Embryonic facial prominence (tissue), 1 donor: Measurements from ENCODE around the gene GALNT17.
"Not testable (repeated sequence)": the region's sequence is repeated elsewhere in the genome, so short reads cannot be mapped to it uniquely, and the experiment has no call there.

Source experiments
- DNase-seq: peaks from one replicate; pipeline ENCODE4 v3.0.0-alpha.2; 2016; ENCODE audit errors: extremely low spot score

GALNT17 gene

GRCh38 chr7:71737931-71738540, 606.1 kb downstream of the GALNT17 start:
- DNase-seq, result not testable (repeated sequence)

DNA sequence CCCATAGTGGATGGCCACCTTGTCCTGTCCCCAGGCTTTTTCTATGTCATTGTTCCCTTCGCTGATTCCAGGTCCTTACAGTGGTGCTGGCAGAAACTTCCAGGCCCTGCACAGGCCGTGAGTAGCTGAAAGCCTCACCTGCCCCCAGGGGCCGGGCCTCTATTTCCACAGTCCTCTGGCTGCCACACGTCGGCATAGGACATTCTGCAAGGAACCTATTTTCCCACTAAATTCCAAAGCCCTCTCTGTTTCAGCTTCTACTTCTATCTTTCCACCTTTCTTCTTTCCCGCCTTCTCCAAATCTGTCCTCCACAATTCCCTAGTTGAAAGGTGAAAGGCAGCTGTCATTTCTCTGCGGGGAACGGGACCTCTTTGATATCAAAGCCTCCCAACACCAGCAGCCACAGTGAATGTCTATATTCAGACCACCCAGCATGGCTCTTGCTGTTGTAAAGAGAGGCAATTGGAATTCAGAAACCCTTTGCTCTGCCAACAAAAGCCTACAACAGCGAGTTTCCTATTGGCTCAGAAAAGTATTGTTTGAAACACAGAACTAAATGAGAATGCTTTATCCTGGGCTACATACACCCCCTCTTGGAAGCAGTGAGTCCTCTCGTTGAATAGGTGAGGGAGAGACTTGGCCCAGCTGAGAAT, 607.7 kb downstream of the GALNT17 start:
- DNase-seq, result no peak

DNA sequence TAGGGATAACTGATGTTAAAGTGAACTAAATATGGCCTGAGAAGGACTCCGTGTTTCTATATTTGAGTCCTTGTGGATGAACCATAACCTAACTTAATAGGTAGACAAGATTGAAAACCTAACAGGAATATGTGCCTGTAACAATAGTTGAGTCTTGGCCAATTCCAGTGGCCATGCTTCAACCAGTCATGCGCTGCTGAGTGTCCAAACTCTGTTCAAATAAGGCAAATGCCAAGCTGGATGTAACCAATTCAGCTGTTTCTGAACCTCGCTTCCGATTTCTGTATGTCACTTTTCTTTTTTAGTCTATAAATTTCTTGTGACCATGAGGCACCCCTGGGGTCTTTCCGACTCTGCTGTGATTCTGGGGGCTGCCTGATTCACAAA, 608.2 kb downstream of the GALNT17 start:
- no peak for DNase-seq

DNA sequence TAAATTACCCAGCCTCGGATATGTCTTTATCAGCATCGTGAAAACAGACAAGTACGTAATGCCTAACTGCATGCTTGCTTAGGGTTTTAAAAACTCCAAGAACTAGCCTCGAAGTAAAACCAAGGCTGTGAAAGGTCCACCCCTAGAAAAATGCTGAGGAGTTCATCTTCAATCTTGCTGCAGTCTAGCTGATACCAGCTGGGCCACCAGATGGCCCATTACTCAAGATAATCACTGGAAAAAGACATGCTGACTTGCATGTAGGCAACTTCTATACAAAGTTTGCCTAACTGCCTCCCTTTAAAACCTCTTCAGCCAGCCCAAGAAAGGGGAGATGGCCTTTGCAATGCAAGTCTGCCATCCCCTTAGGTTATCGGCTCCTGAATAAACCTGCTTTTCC, 614.1 kb downstream of the GALNT17 start:
- no peak for DNase-seq

GRCh38 chr7:71750290-71750689, 618.3 kb downstream of the GALNT17 start:
- no peak for DNase-seq

DNA sequence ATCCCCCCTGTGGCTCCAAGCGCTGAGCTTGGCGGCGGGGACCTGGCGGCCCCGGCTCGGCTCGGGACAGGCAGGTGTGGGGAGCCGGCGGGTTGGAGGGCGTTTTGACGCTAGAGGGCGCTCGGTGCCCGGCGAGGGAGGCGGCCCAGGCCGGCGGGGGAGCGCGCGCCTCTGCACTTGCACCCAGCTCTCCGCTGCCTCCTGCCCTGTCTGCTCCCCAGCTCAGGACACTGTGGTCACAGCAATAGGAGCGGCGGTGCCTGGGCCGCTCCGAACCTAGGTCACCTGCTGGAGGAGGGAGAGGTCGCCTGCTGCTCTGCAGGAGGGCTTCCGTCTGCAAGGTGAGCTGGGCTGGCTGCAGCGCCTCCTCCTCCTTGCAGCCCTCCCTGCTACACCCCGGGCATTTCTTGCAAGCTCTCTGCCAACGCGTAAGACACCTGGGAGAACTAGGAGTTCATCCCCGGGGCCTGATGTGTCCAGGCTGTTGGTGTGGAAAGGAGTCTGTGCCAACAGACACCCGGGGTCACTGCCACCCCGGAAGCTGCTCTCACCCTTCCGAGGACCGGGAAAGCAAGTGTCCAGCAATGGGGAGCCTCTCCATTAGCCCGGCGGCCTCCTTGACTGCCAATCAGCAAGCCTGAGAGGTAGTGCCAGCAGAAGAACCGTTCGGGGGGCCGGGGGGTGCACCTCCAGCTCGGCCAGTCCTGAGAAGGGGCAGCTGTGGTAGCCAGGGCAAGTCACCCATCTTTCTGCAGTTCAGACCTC, 620.4 kb downstream of the GALNT17 start:
- DNase-seq, result no peak

DNA sequence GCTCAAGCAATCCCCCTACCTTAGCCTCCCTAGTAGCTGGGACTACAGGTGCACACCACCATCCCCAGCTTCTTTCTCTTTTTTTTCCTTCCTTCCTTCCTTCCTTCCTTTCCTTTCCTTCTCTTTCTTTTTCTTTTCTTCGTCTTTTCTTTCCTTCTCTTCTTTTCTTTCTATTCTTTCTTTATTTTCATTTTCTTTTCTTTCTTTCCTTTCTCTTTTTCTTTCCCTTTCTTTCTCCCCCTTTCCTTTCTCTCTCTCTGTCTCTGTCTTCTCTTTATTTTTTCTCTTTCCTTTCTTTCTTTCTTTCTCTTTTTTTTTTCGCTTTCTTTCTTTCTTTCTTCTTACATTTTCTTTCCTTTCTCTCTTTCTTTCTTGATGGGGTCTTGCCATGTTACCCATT, 621.3 kb downstream of the GALNT17 start:
- no peak for DNase-seq

- no peak for DNase-seq
Measured at GRCh38 chr7:71753956-71754664, 622.2 kb downstream of the GALNT17 start.

GRCh38 chr7:71754828-71755227, 622.9 kb downstream of the GALNT17 start:
- no peak for DNase-seq

DNA sequence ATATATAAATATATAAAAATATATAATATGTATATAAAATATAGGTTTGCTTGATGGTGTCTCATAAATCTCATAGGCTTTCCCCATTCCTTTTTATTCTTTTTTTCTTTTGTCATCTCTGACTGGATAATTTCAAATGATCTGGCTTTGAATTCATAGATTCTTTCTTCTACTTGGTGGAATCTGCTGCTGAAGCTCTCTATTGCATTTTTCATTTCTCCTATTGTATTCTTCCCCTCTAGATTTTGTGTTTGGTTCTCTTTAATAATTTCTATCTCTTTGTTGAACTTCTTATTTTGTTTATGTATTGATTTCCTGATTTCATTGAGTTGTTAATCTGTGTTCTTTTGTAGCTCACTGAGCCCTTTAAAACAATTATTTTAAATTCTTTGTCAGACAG, 629.4 kb downstream of the GALNT17 start:
- DNase-seq, result no peak
